Measurements from ENCODE around the gene AUTS2.

Gene AUTS2

GRCh38 chr7:70015353-70015752, 417.1 kb downstream of the AUTS2 start:
- DNase-seq: no peak

- no peak for DNase-seq
Observed at GRCh38 chr7:70016044-70016770, 417.9 kb downstream of the AUTS2 start.

- DNase-seq: no peak
Observed at GRCh38 chr7:70017357-70017756, 419.1 kb downstream of the AUTS2 start.

GRCh38 chr7:70018700-70019099, 420.4 kb downstream of the AUTS2 start:
- no peak for DNase-seq

GRCh38 chr7:70027867-70028266, 429.6 kb downstream of the AUTS2 start:
- DNase-seq: no peak

GRCh38 chr7:70028620-70029019, 430.3 kb downstream of the AUTS2 start:
- DNase-seq: no peak

- no peak for DNase-seq
Observed at GRCh38 chr7:70029993-70030392, 431.7 kb downstream of the AUTS2 start.

- no peak for DNase-seq
Observed at GRCh38 chr7:70030745-70031144, 432.5 kb downstream of the AUTS2 start.

GRCh38 chr7:70031245-70031644, 433.0 kb downstream of the AUTS2 start:
- DNase-seq: no peak

- no peak for DNase-seq
Observed at GRCh38 chr7:70032649-70033048, 434.4 kb downstream of the AUTS2 start.

- no peak for DNase-seq
Observed at GRCh38 chr7:70033226-70033625, 435.0 kb downstream of the AUTS2 start.

- DNase-seq: no peak
Observed at GRCh38 chr7:70034999-70035398, 436.7 kb downstream of the AUTS2 start.

GRCh38 chr7:70035519-70035918, 437.2 kb downstream of the AUTS2 start:
- DNase-seq: no peak

- no peak for DNase-seq
Observed at GRCh38 chr7:70035955-70036354, 437.7 kb downstream of the AUTS2 start.

GRCh38 chr7:70036695-70037094, 438.4 kb downstream of the AUTS2 start:
- DNase-seq: no peak

GRCh38 chr7:70037171-70037933, 439.1 kb downstream of the AUTS2 start:
- DNase-seq: no peak

GRCh38 chr7:70040051-70040450, 441.8 kb downstream of the AUTS2 start:
- no peak for DNase-seq

GRCh38 chr7:70040970-70041766, 442.9 kb downstream of the AUTS2 start:
- DNase-seq: no peak

GRCh38 chr7:70042533-70042932, 444.3 kb downstream of the AUTS2 start:
- no peak for DNase-seq

GRCh38 chr7:70043015-70043538, 444.8 kb downstream of the AUTS2 start:
- DNase-seq: no peak

- DNase-seq: peak; percentile 46
Observed at GRCh38 chr7:70044064-70044463, 445.8 kb downstream of the AUTS2 start.

- DNase-seq: no peak
Observed at GRCh38 chr7:70044525-70044924, 446.2 kb downstream of the AUTS2 start.

GRCh38 chr7:70044981-70045380, 446.7 kb downstream of the AUTS2 start:
- no peak for DNase-seq

All from NCI-H510A (cell line).